IPS-18a (cell line): Measurements from ENCODE around the gene NSMCE4A.
"Not testable (repeated sequence)": the region's sequence is repeated elsewhere in the genome, so short reads cannot be mapped to it uniquely, and the experiment has no call there.

Source experiments
- H3K27ac ChIP-seq: one replicate; pipeline ENCODE4 v1.5.1; 2013; ENCODE audit warnings: low read length
- H3K27me3 ChIP-seq: one replicate; pipeline ENCODE4 v1.6.1; 2013; ENCODE audit warnings: mild to moderate bottlenecking, low read length; ENCODE audit not compliant: control insufficient read depth, insufficient read depth
- H3K36me3 ChIP-seq: one replicate; pipeline ENCODE4 v1.6.1; 2013; ENCODE audit warnings: low read depth, low read length; ENCODE audit not compliant: control insufficient read depth
- H3K4me1 ChIP-seq: one replicate; pipeline ENCODE4 v1.6.1; 2013; ENCODE audit warnings: low read depth, low read length; ENCODE audit not compliant: control insufficient read depth
- H3K4me3 ChIP-seq: one replicate; pipeline ENCODE4 v1.5.1; 2013; ENCODE audit warnings: low read length
- H3K9ac ChIP-seq: one replicate; pipeline ENCODE4 v1.6.1; 2013; ENCODE audit warnings: mild to moderate bottlenecking, low read length, moderate library complexity
- H3K9me3 ChIP-seq: one replicate; pipeline ENCODE4 v1.6.1; 2013; ENCODE audit warnings: low read depth, low read length; ENCODE audit not compliant: control insufficient read depth

NSMCE4A gene

DNA sequence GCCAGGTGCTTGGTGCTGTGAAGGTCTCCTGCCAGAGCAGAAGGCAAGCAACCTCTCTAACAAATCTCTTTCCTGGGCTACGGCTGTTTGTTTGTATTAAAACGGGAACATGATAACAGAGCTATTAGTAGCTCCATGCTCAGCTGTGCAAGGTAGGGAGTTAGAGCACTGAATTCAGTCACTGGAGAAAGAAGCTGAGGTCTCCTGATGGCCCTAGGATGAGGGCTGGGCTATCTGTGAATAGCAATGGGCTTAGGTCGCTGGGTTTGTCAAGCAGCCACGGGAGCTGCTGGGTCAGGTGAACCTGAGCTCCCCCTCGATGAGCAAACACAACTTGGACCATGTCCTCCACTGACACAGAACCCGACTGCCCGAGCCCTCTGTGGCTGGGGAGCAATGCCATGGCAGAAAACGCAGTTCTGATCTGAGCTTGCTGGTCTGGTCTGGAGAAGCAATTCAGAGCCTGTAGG, 38.3 kb upstream of the NSMCE4A start:
- no peak overlapping the region for H3K9ac ChIP-seq
- no peak overlapping the region for H3K4me3 ChIP-seq
- no peaks in the 10 kb centered on the region for H3K9me3 ChIP-seq
- H3K27ac ChIP-seq = no peak overlapping the region
- no peaks in the 10 kb centered on the region for H3K36me3 ChIP-seq
- no peaks in the 10 kb centered on the region for H3K4me1 ChIP-seq
- no peaks in the 10 kb centered on the region for H3K27me3 ChIP-seq

DNA sequence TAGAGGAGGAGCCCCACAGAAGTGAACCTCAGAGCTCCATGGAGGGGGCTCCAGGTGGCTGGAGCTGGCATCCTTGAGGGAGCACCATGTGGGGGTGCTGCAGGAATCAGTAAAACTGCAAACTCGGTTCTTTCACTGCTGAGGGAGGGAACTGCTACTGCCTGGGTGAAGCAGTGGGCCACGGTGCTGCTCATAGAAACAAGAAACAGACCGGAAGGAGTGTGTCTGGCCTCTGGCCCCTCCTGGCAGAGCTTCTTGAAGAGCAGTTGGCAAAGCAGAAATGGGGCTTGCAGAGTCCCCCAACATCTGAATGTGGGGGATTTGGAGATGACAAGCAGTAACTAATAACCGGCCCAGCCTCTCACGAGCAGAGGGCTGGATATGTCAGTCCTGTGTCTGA, 37.7 kb upstream of the NSMCE4A start:
- Histone ChIP-seq H3K9ac (no peak overlapping the region), H3K27me3 (no peaks in the 10 kb centered on the region), H3K36me3 (no peaks in the 10 kb centered on the region), H3K27ac (no peak overlapping the region), H3K4me1 (no peaks in the 10 kb centered on the region), H3K9me3 (no peaks in the 10 kb centered on the region), H3K4me3 (no peak overlapping the region)

DNA sequence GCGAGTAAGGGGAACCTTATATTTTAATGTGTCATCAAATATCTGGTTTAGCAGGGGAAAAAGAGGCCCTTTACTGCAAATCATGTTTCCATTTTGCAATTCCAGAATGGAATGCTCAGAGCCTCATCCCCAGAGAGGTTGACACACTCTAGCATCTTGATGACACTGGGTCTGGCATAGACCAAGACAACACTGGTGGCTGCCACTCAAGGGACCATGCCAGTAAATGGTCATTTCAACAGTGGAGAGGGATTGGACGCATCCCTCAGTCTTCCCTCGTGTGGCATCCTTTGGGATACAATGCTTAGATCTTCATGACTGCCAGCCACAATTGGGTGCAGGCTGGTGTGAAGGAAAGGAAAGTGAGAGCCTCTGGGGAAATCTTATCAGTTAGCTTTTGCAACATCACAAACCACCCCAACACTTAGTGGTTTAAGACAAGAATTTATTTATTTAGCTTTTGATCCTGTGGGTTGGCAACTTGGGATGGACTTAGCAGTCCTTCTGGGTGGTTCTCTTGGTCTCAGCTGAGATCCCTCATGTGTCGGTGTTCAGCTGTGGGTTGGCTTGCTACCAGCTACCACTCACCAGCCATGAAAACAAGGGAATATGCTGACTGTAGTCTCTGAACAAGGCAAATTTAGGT, 35.5 kb upstream of the NSMCE4A start:
- no peaks in the 10 kb centered on the region for H3K36me3 ChIP-seq
- no peaks in the 10 kb centered on the region for H3K9me3 ChIP-seq
- no peak overlapping the region for H3K9ac ChIP-seq
- no peaks in the 10 kb centered on the region for H3K27me3 ChIP-seq
- no peak overlapping the region for H3K27ac ChIP-seq
- no peak overlapping the region for H3K4me3 ChIP-seq
- H3K4me1 ChIP-seq = no peaks in the 10 kb centered on the region

DNA sequence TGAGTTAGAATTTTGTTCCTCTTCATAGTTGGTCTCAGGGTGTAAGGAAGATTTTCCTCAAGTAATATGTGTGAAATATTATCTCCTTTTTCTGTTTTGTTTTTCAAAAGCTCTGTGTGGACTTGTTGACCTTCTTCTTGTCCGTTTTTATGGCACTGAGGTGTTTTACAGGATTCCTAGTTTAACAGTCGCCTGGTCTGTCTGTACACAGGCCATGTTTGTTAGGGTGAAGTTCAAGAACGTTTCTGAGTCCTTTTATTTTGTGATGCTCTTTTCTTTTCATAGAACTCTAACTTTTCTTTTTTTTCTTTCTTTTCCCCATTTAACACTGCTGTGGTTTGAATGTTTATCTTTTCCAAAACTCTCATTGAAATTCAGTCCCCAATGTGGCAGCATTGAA, 32.4 kb upstream of the NSMCE4A start:
- no peaks in the 10 kb centered on the region for H3K36me3 ChIP-seq
- no peaks in the 10 kb centered on the region for H3K4me1 ChIP-seq
- no peak overlapping the region for H3K9ac ChIP-seq
- no peak overlapping the region for H3K27ac ChIP-seq
- no peak overlapping the region for H3K4me3 ChIP-seq
- H3K9me3 ChIP-seq = no peaks in the 10 kb centered on the region
- no peaks in the 10 kb centered on the region for H3K27me3 ChIP-seq

DNA sequence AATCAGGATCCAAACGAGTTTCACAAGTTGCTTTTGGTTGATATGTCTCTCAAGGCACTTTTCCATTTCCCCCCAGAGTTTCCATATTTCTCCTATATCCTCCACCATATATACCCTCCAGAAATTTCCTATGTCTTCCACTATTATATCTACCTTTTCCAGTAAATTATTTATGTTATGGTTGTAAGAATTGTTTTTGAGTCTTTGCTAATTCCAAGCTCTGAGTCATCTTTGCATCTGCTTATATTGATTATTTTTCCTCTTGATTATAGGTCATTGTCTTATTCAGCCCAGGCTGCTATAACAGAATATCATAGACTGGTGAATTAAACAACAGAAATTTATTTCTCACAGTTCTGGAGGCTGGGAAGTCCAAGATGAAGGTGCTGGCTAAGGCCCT, 26.7 kb upstream of the NSMCE4A start:
- H3K27me3 ChIP-seq = no peaks in the 10 kb centered on the region
- H3K36me3 ChIP-seq = no peaks in the 10 kb centered on the region
- no peak overlapping the region for H3K27ac ChIP-seq
- H3K9me3 ChIP-seq = no peaks in the 10 kb centered on the region
- no peak overlapping the region for H3K9ac ChIP-seq
- no peak overlapping the region for H3K4me3 ChIP-seq
- no peaks in the 10 kb centered on the region for H3K4me1 ChIP-seq

GRCh38 chr10:121999301-121999700, 24.3 kb upstream of the NSMCE4A start:
- Histone ChIP-seq H3K4me3 (no peak overlapping the region), H3K36me3 (no peaks in the 10 kb centered on the region), H3K27me3 (no peaks in the 10 kb centered on the region), H3K9me3 (no peaks in the 10 kb centered on the region), H3K9ac (no peak overlapping the region), H3K4me1 (peaks cover 6% of the 10 kb centered on the region), H3K27ac (no peak overlapping the region)

- no peak overlapping the region for H3K9ac ChIP-seq
- H3K9me3 ChIP-seq = no peaks in the 10 kb centered on the region
- H3K4me3 ChIP-seq = no peak overlapping the region
- H3K27me3 ChIP-seq = no peaks in the 10 kb centered on the region
- no peaks in the 10 kb centered on the region for H3K36me3 ChIP-seq
- no peak overlapping the region for H3K27ac ChIP-seq
- peaks cover 10% of the 10 kb centered on the region for H3K4me1 ChIP-seq
These were observed 23.4 kb upstream of the NSMCE4A start for GRCh38 chr10:121998462-121998861.

DNA sequence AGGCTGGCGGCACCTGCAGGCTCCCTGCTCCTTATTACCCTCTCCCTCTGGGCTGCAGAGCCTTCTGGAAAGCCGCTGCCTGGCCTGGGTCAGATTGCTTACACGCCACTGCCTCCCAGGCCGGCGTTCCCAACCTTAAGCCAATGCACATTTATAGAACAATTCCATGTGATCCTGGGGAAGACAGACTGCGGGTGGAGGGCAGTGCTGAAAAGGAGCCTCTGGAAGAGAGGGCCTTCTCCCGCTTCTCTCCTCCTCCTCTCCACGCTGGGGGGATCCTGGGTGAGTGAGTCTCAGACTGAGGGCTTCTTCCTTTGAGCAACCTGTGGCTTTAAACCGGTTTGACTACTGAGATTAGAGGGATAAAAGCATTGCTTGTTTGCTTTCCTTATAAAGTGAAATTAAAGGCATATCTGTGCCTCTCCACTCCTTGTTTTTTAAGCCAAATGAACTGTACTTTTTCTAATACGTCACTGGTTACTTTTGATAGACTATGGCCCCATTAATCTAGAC, 19.5 kb upstream of the NSMCE4A start:
- no peak overlapping the region for H3K27ac ChIP-seq
- no peaks in the 10 kb centered on the region for H3K27me3 ChIP-seq
- peaks cover 10% of the 10 kb centered on the region for H3K4me1 ChIP-seq
- H3K9ac ChIP-seq = no peak overlapping the region
- H3K9me3 ChIP-seq = no peaks in the 10 kb centered on the region
- H3K36me3 ChIP-seq = no peaks in the 10 kb centered on the region
- no peak overlapping the region for H3K4me3 ChIP-seq

GRCh38 chr10:121991727-121992126, 16.7 kb upstream of the NSMCE4A start:
- H3K27me3 ChIP-seq, H3K4me1 ChIP-seq, H3K4me3 ChIP-seq, H3K9me3 ChIP-seq, H3K9ac ChIP-seq, H3K27ac ChIP-seq, H3K36me3 ChIP-seq: not testable (repeated sequence)

GRCh38 chr10:121990015-121990677, 15.1 kb upstream of the NSMCE4A start:
- Histone ChIP-seq H3K9ac (no peak overlapping the region), H3K27me3 (no peaks in the 10 kb centered on the region), H3K4me3 (no peak overlapping the region), H3K9me3 (no peaks in the 10 kb centered on the region), H3K27ac (no peak overlapping the region), H3K36me3 (no peaks in the 10 kb centered on the region), H3K4me1 (peaks cover 10% of the 10 kb centered on the region)

DNA sequence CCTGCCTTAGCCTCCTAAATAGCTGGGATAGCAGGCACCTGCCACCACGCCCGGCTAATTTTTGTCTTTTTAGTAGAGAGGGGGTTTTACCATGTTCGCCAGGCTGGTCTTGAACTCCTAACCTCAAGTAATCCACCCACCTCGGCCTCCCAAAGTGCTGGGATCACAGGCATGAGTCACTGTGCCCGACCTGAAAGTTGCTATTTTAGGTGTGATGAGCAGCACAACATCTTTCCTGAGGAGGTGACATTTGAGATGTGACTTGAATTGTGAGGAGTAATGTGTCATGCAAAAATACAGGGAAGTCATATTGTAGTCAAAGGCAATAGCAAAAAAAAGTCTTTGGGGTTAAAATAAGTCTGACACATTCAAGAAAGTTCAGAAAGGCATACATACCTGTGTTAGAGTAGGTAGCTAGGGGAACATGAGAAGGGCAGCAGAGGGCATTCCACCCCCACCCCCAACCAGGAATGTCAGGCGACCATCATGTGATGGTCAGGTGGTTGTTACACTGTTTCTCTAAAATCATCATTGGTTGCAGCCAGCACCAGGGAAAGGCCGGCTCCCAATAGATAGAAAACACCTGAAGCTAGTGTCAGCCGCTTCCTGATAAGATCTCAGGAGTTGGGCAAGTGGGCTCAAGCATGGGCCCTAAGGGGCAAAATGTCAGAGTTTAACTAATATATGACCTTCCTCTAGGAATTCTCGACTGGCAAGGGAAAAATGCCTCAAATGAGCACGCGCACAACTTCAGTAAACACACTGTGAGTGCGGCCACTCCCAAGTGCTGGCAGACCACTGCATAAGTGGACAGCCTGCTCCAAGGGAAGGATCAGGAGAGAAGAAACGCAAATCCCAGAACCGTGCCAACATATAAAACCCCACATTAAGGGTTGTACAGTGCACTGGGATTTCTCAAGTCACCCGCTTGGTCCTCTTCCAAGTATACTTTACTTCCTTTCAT, 13.6 kb upstream of the NSMCE4A start, which contains the start of gene TACC2:
Gene TACC2 (plus strand): TSS at position 803 of the 964 bp plus-strand sequence. CDS start 32,819 bp downstream, outside the sequence.
- no peaks in the 10 kb centered on the region for H3K27me3 ChIP-seq
- peaks cover 8% of the 10 kb centered on the region for H3K9me3 ChIP-seq
- no peak within 1 kb of the TSS for H3K4me3 ChIP-seq
- no peaks in the 10 kb centered on the region for H3K36me3 ChIP-seq
- H3K27ac ChIP-seq = no peak within 1 kb of the TSS
- no peaks in the 10 kb centered on the region for H3K4me1 ChIP-seq
- H3K9ac ChIP-seq = no peak within 1 kb of the TSS
